Panc1 (cell line): Measurements from ENCODE around the gene UPF1. TPM values are rescaled to one million over a fixed set of nuclear protein-coding genes. Genes with fewer than 3 reads are reported as not detected.

Source experiments
- ATAC-seq: fragments of 200-7000 bp; cut with Tn5 transposase; 2 replicates; pipeline ENCODE4 v1.9.1; 2020; ENCODE audit warnings: mild to moderate bottlenecking, moderate library complexity
- Bru-seq: library from RNA; stranded (reverse); fragments of 400-500 nt; gene quantifications from one replicate; lab custom pipeline; 2021; lab: Mats Ljungman, UMichigan
- BruChase-seq, 2 experiments: library from RNA; stranded (reverse); fragments of 400-500 nt; gene quantifications; one replicate each; lab custom pipeline; 2021; lab: Mats Ljungman, UMichigan
- BruUV-seq: library from RNA; stranded (reverse); fragments of 400-500 nt; replicated peaks from 2 replicates; lab custom pipeline; 2021; lab: Mats Ljungman, UMichigan
- CTCF ChIA-PET: fragments of 300-600 bp; sonication (Branson Sonifier 250); formaldehyde crosslinking; loops from one replicate; lab custom pipeline; 2022; ENCODE audit warnings: antibody characterized with exemption; lab: Charles Lee
- POLR2A ChIA-PET: fragments of 300-600 bp; sonication (Branson Sonifier 250); formaldehyde crosslinking; loops from one replicate; lab custom pipeline; 2022; ENCODE audit warnings: antibody characterized with exemption; lab: Charles Lee
- DNase-seq: peaks from one replicate; pipeline ENCODE4 v3.0.0-alpha.2; 2010; ENCODE audit warnings: low read depth, low spot score
- H3K27ac ChIP-seq: 2 replicates; pipeline ENCODE4 v1.5.1; 2011; ENCODE audit warnings: mild to moderate bottlenecking, low read length, inconsistent platforms
- H3K27me3 ChIP-seq: fragments of 200-500 bp; sonication (Bioruptor generic); 2 replicates; pipeline ENCODE4 v1.6.0; 2014; ENCODE audit warnings: low read length, inconsistent platforms; ENCODE audit not compliant: control insufficient read depth, insufficient read depth
- H3K36me3 ChIP-seq: fragments of 200-500 bp; sonication (Bioruptor generic); 2 replicates; pipeline ENCODE4 v1.5.1; 2014; ENCODE audit warnings: inconsistent platforms, mild to moderate bottlenecking, low read length, moderate library complexity; ENCODE audit not compliant: control insufficient read depth, insufficient read depth
- H3K4me1 ChIP-seq: 2 replicates; pipeline ENCODE4 v1.5.1; 2011; ENCODE audit warnings: inconsistent platforms, mild to moderate bottlenecking, low read length, moderate library complexity; ENCODE audit not compliant: control insufficient read depth, insufficient read depth
- H3K4me3 ChIP-seq, 2 experiments: 2 replicates each; pipeline ENCODE4 v1.5.1; 2011 to 2012; ENCODE audit warnings: low read depth in 2 of 2, low read length in 2 of 2, mild to moderate bottlenecking in 2 of 2, inconsistent platforms in 1 of 2, moderate library complexity in 1 of 2
- H3K9me3 ChIP-seq: fragments of 200-500 bp; sonication (Bioruptor generic); 2 replicates; pipeline ENCODE4 v1.5.1; 2014; ENCODE audit warnings: low read depth, mild to moderate bottlenecking, inconsistent platforms, low read length, moderate library complexity; ENCODE audit not compliant: control insufficient read depth, insufficient read depth
- CTCF ChIP-seq: fragments of 450-650 bp; IDR thresholded peaks from 2 replicates; pipeline ENCODE4 v1.5.1; 2017; ENCODE audit warnings: mild to moderate bottlenecking
- POLR2AphosphoS5 ChIP-seq: IDR thresholded peaks from 2 replicates; pipeline ENCODE4 v1.6.1; 2012; ENCODE audit warnings: mild to moderate bottlenecking, low read depth, low read length, moderate library complexity
- REST ChIP-seq, 2 experiments: IDR thresholded peaks; 2 replicates each; pipeline ENCODE4 v1.6.1; 2011 to 2012; ENCODE audit warnings: low read depth in 2 of 2, control low read depth in 1 of 2, low read length in 1 of 2, mild to moderate bottlenecking in 1 of 2, moderate library complexity in 1 of 2; ENCODE audit not compliant: insufficient read depth in 1 of 2
- SIN3A ChIP-seq: IDR thresholded peaks from 2 replicates; pipeline ENCODE4 v1.6.1; 2012; ENCODE audit warnings: low read depth, mild to moderate bottlenecking, low read length, moderate library complexity, borderline replicate concordance; ENCODE audit not compliant: insufficient read depth
- TCF7L2 ChIP-seq: IDR thresholded peaks from 2 replicates; pipeline ENCODE4 v1.6.1; 2011; ENCODE audit warnings: mild to moderate bottlenecking, low read depth, low read length, inconsistent platforms
- in situ Hi-C: cut with HindIII; loops from 2 replicates; pipeline ENCODE4 v1.10.0; 2016; ENCODE audit warnings: low sequenced_read_pairs, low pct_unique_long_range_greater_than_20kb
- intact Hi-C: fragments of 100-400 bp; cut with micrococcal nuclease; formaldehyde crosslinking; loops from one replicate; pipeline ENCODE4 v1.10.0; 2022; ENCODE audit not compliant: unreplicated experiment
- long read RNA-seq: library from polyadenylated mRNA; unstranded; transcript quantifications from one replicate; pipeline ENCODE4 v2.0.0, GENCODE V29; 2021; ENCODE audit not compliant: unreplicated experiment
- polyA plus RNA-seq: library from polyadenylated mRNA; unstranded; fragments of >200 nt; gene quantifications from one replicate; pipeline ENCODE4 v1.2.1, GENCODE V29; 2012; ENCODE audit warnings: missing spikeins; ENCODE audit not compliant: insufficient read length
- total RNA-seq: library from RNA; stranded (reverse); gene quantifications from one replicate; pipeline ENCODE4 v1.2.1, GENCODE V29; 2021; ENCODE audit not compliant: unreplicated experiment

The UPF1 gene
- total RNA-seq (62.2 TPM), Bru-seq, nascent RNA (percentile 75 among the genes with signal in this experiment), BruChase-seq, experiment 1, labeled RNA remaining after a 2-hour chase (percentile 82 among the genes with signal in this experiment), BruChase-seq, experiment 2, labeled RNA remaining after a 6-hour chase (percentile 90 among the genes with signal in this experiment)
- 53.7 TPM for polyA plus RNA-seq
- long read RNA-seq, full-length matches to known transcripts: 70 of 167 reads
- long read RNA-seq, partial matches to known transcripts: 70 of 167 reads
- long read RNA-seq, other reads (novel, unspliced or antisense): 27 of 167 reads

- Histone ChIP-seq H3K4me3 (peak within 1 kb of the TSS; percentile 76 to 83), H3K9me3 (no peaks in the 10 kb centered on the region), H3K27ac (peak within 1 kb of the TSS; percentile 87), H3K36me3 (peaks cover 3% of the 10 kb centered on the region; the same call in 1 of the 2 replicates), H3K4me1 (peaks cover 6% of the 10 kb centered on the region; the same call in 1 of the 2 replicates), H3K27me3 (no peaks in the 10 kb centered on the region)
- in situ Hi-C loops: no loop called here
- ChIA-PET POLR2A (interaction anchor here (0.7 kb wide), 1 partner anchor 19 kb away, joined by 7 read pairs; no protein-coding TSS in a partner anchor), CTCF (no interaction called here)
- intact Hi-C loops: no loop called here
- no TSS peak for BruUV-seq
- TF ChIP-seq TCF7L2: no peak
- no peak for TF ChIP-seq CTCF
- peak; percentile 66 for TF ChIP-seq POLR2AphosphoS5
- TF ChIP-seq SIN3A: peak; percentile 83; the same call in 1 of the 2 replicates
- no peak for TF ChIP-seq REST (IDR thresholded peaks at IDR 0.05; ENCODE audit: insufficient read depth in 1 of 2, low read depth in 2 of 2, low read length in 1 of 2)
- ATAC-seq: peak; percentile 92
- peak; percentile 25 for DNase-seq
Measured at GRCh38 chr19:18831524-18832305, at the start of gene UPF1. Gene UPF1 (plus strand): TSS chr19:18831959. CDS start chr19:18832210, 251 bp downstream.

GRCh38 chr19:18782559-18783225, 49.1 kb upstream of the UPF1 start:
- no peak for DNase-seq
- H3K36me3 ChIP-seq: no peaks in the 10 kb centered on the region
- no peak overlapping the region for H3K4me3 ChIP-seq
- H3K9me3 ChIP-seq: no peaks in the 10 kb centered on the region
- BruUV-seq: no TSS peak
- ChIA-PET CTCF (no interaction called here), POLR2A (no interaction called here)
- H3K4me1 ChIP-seq: no peaks in the 10 kb centered on the region
- ATAC-seq: no peak
- intact Hi-C loops: loop anchor here (10.0 kb wide), 1 partner anchor 62 kb away; no protein-coding TSS in a partner anchor
- no peak overlapping the region for H3K27ac ChIP-seq
- TF ChIP-seq REST (IDR thresholded peaks at IDR 0.05; ENCODE audit: insufficient read depth in 1 of 2, low read depth in 2 of 2, low read length in 1 of 2): no peak
- TF ChIP-seq TCF7L2: no peak
- no peak for TF ChIP-seq SIN3A
- TF ChIP-seq POLR2AphosphoS5: no peak
- no peak for TF ChIP-seq CTCF
- in situ Hi-C loops: no loop called here
- no peaks in the 10 kb centered on the region for H3K27me3 ChIP-seq
